Natural killer cell (primary cell): Measurements from ENCODE around the gene HNRNPF. TPM values are rescaled to one million over a fixed set of nuclear protein-coding genes. Genes with fewer than 3 reads are reported as not detected.
A peak's percentile ranks its signal among the peaks of the same experiment; 100 is the strongest.

Experiments
- ATAC-seq, 3 donors: fragments of 150-1000 bp in 2 of 3; fragments of 200-7000 bp in 1 of 3; cut with Tn5 transposase; 1 replicate in 1 of 3; 2 replicates in 2 of 3; pipeline ENCODE4 v1.10.0; 2021; ENCODE audit warnings: mild to moderate bottlenecking in 2 of 3, moderate library complexity in 2 of 3
- DNase-seq, 2 donors: peaks; one replicate each; pipeline versions ENCODE4 v3.0.0 to v3.0.0-alpha.2; 2013 to 2021; ENCODE audit warnings: mixed read lengths in 1 of 2
- H3K27ac ChIP-seq: one replicate; pipeline ENCODE4 v1.5.1; 2013; ENCODE audit warnings: mild to moderate bottlenecking, low read length
- H3K27me3 ChIP-seq: one replicate; pipeline ENCODE4 v1.6.1; 2013; ENCODE audit warnings: low read length; ENCODE audit not compliant: control insufficient read depth, insufficient read depth
- H3K36me3 ChIP-seq: one replicate; pipeline ENCODE4 v1.6.1; 2013; ENCODE audit warnings: low read length; ENCODE audit not compliant: control insufficient read depth, insufficient read depth
- H3K4me1 ChIP-seq: one replicate; pipeline ENCODE4 v1.6.1; 2013; ENCODE audit warnings: low read length; ENCODE audit not compliant: control insufficient read depth, insufficient read depth
- H3K4me3 ChIP-seq: one replicate; pipeline ENCODE4 v1.5.1; 2013; ENCODE audit warnings: low read length
- H3K9me3 ChIP-seq: one replicate; pipeline ENCODE4 v1.6.1; 2013; ENCODE audit warnings: low read length; ENCODE audit not compliant: control insufficient read depth, insufficient read depth
- H3K27ac Mint-ChIP-seq, 2 donors: one replicate each; pipeline ENCODE4 v1.8.0; 2022; ENCODE audit warnings: mild to moderate bottlenecking in 2 of 2, mixed read lengths in 2 of 2, moderate library complexity in 1 of 2
- H3K27me3 Mint-ChIP-seq, 2 donors: one replicate each; pipeline ENCODE4 v1.8.0; 2022; ENCODE audit warnings: low read depth in 2 of 2, mixed read lengths in 2 of 2
- H3K36me3 Mint-ChIP-seq: one replicate; pipeline ENCODE4 v1.8.0; 2022; ENCODE audit warnings: mixed read lengths
- H3K4me1 Mint-ChIP-seq, 2 donors: one replicate each; pipeline ENCODE4 v1.8.0; 2022; ENCODE audit warnings: mixed read lengths in 2 of 2
- H3K4me3 Mint-ChIP-seq: one replicate; pipeline ENCODE4 v1.8.0; 2022; ENCODE audit warnings: mild to moderate bottlenecking, moderate library complexity, mixed read lengths
- H3K9me3 Mint-ChIP-seq, 2 donors: one replicate each; pipeline ENCODE4 v1.8.0; 2022; ENCODE audit warnings: mixed read lengths in 2 of 2
- WGBS: methylation state at CpG from one replicate; pipeline ENCODE4 v1.1.7; 2013; ENCODE audit warnings: missing lambda C conversion rate; ENCODE audit not compliant: insufficient coverage; 5-methylcytosine and 5-hydroxymethylcytosine counted together
- intact Hi-C: fragments of 100-400 bp; cut with micrococcal nuclease; formaldehyde crosslinking; loops from one replicate; pipeline ENCODE4 v1.14.2; 2022
- total RNA-seq, 4 donors: library from RNA; stranded (reverse); fragments of 120-200 nt in 1 of 4; gene quantifications; one replicate each; pipeline versions ENCODE4 v1.2.3 to v1.2.4, GENCODE V29; 2013 to 2022
- TF ChIP-seq, protein P1 (sequence below): fragments of 200-600 bp; IDR thresholded peaks from one replicate; pipeline ENCODE4 v1.8.0; 2022; ENCODE audit warnings: antibody characterized with exemption

The HNRNPF gene
- total RNA-seq, 3 donors from 2014 or later (not counting 1 experiment from before 2014, with no cell fraction given), result 122 to 160 (median 125) TPM

DNA sequence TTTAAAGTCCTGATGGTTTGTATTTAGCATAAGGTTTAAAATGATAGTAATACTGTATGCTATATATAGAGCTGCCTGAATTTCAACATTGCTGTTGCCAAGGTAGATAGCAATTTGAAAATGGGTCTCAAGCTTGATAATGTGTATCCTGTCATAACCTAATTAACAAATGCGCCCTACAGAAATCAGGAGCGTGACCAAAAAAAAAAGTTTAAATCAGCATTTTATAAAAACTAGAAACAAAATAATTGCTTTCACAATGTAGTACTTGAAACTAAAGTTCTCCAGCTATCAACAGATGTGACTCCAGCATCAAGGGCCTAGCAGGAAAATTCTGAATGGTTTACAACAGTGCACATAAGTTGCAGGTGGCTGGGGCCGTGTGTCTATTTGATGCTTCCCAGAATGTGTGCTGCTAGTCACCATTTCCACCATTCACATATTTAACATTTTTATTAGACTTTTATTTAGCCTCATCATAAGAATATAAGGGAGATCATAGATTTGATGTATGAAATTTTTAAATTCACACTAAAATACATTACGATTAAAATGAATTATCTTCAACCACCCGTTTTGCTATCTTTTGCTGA is 23.5 kb downstream of the HNRNPF start:
- Histone ChIP-seq H3K27ac (no peak overlapping the region), H3K4me1 (peaks cover 13% of the 10 kb centered on the region), H3K27me3 (no peaks in the 10 kb centered on the region), H3K36me3 (peaks cover 57% of the 10 kb centered on the region), H3K9me3 (no peaks in the 10 kb centered on the region), H3K4me3 (no peak overlapping the region)
- Mint-ChIP-seq H3K9me3 (no peaks in the 10 kb centered on the region), H3K4me1 (peaks cover 36 to 37% of the 10 kb centered on the region in 2 donors), H3K27ac (peak overlapping the region in 1 of 2 donors; percentile 69), H3K4me3 (no peak overlapping the region), H3K36me3 (peaks cover 23% of the 10 kb centered on the region), H3K27me3 (no peaks in the 10 kb centered on the region)
- TF ChIP-seq, protein P1, sequence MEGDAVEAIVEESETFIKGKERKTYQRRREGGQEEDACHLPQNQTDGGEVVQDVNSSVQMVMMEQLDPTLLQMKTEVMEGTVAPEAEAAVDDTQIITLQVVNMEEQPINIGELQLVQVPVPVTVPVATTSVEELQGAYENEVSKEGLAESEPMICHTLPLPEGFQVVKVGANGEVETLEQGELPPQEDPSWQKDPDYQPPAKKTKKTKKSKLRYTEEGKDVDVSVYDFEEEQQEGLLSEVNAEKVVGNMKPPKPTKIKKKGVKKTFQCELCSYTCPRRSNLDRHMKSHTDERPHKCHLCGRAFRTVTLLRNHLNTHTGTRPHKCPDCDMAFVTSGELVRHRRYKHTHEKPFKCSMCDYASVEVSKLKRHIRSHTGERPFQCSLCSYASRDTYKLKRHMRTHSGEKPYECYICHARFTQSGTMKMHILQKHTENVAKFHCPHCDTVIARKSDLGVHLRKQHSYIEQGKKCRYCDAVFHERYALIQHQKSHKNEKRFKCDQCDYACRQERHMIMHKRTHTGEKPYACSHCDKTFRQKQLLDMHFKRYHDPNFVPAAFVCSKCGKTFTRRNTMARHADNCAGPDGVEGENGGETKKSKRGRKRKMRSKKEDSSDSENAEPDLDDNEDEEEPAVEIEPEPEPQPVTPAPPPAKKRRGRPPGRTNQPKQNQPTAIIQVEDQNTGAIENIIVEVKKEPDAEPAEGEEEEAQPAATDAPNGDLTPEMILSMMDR, result no peak
- DNase-seq, result no peak
- ATAC-seq, result no peak
- 90% methylated on average over 2 of the region's 5 CpGs for WGBS
- intact Hi-C loops, result no loop called here

DNA sequence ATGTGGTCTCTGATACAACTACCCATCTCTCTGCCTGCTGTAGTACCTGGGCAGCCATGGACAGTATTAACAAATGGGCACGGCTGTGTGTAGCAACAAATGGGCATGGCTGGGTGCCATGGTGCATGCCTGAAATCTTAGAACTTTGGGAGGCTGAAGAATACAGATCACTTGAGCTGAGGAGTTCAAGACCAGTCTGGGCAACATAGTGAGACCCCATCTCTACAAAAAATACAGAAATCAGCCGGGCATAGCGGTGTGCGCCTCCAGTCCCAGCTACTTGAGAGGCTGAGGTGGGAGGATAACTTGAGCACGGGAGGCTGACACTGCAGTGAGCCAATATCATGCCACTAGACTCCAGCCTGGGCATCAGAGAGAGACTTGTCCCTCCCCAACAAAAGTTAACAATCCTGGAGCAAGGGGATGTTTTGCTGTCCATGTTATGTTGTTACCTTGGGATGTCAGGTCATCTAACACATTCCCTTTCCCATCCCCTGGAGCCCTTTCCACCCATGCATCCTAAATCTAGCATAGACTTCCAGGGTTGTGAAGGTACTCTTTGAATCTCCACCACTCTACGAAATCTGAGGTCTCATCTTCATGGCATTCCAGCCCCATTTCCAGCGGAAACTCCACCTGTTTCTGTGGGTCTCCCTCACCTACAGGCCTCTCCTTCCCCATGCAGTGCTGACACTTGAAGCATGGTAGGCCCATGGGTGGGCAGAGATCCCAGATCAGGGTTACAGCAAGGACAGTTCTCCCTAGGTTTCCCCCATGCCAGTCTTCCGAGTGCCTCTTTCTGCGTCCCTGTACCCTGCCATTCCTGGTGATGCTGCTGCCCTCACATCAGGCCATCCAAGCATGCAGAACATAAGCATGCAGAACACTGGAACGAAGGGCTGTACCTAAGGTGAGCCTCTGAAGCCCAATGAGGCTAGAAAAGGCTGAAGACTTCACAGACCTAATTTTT is 24.4 kb downstream of the HNRNPF start:
- intact Hi-C loops, result no loop called here
- 95% methylated on average over 10 of the region's 10 CpGs for WGBS
- Mint-ChIP-seq H3K9me3 (no peaks in the 10 kb centered on the region), H3K4me1 (peaks cover 27% of the 10 kb centered on the region in 2 donors), H3K4me3 (no peak overlapping the region), H3K36me3 (peaks cover 23% of the 10 kb centered on the region), H3K27ac (peak overlapping the region; percentile 56 to 69), H3K27me3 (no peaks in the 10 kb centered on the region)
- H3K9me3 ChIP-seq, result no peaks in the 10 kb centered on the region
- H3K4me1 ChIP-seq, result peaks cover 12% of the 10 kb centered on the region
- TF ChIP-seq, protein P1, result no peak
- H3K4me3 ChIP-seq, result no peak overlapping the region
- no peak overlapping the region for H3K27ac ChIP-seq
- no peak for ATAC-seq
- DNase-seq, result no peak
- H3K36me3 ChIP-seq, result peaks cover 48% of the 10 kb centered on the region
- H3K27me3 ChIP-seq, result no peaks in the 10 kb centered on the region

DNA sequence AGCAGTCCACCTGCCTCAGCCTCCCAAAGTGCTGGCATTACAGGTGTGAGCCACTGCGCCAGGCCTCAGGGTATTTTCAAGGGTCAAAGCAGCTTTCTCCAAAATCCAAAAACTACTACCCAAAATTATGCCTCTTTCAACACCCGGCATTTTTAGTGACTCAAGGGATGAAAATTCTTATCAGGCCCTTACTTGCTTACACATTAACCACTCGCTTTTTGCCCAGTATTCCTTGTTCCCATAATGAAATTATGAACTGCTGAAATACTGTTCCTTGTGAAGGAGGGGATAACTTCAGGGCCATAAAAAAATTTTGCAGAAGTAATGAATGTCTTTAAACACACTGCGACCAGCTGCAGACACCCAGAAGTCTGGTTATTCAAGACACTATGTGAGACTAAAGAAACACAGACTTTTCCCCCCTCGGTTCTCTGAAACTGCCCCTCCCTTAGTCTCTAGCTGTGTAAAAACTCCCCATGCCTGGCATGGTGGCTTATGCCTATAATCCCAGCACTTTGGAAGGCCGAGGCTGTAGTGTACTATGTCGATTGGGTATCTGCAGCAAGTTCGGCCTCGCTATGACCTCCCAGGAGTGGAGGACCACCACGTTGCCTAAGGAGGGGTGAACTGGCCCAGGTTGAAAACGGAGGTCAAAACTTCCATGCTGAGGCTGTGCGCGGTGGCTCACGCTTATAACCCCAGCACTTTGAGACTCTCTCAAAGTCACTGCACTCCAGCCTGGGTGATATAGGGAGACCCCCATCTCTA is 25.6 kb downstream of the HNRNPF start:
- WGBS, result 88% methylated on average over 13 of the region's 14 CpGs
- DNase-seq, result no peak
- ATAC-seq, result no peak
- Mint-ChIP-seq H3K4me1 (peaks cover 20 to 21% of the 10 kb centered on the region in 2 donors), H3K36me3 (peaks cover 19% of the 10 kb centered on the region), H3K4me3 (no peak overlapping the region), H3K27me3 (no peaks in the 10 kb centered on the region), H3K27ac (peak overlapping the region; percentile 56 to 69), H3K9me3 (no peaks in the 10 kb centered on the region)
- Histone ChIP-seq H3K36me3 (peaks cover 38% of the 10 kb centered on the region), H3K27me3 (no peaks in the 10 kb centered on the region), H3K27ac (no peak overlapping the region), H3K9me3 (no peaks in the 10 kb centered on the region), H3K4me3 (no peak overlapping the region), H3K4me1 (peaks cover 9% of the 10 kb centered on the region)
- intact Hi-C loops, result no loop called here
- TF ChIP-seq, protein P1, result no peak
